CD1c-positive myeloid dendritic cell (primary cell): ENCODE measurements around the gene BRD2.

Source experiments
- DNase-seq: peaks from one replicate; pipeline ENCODE4 v3.0.0-alpha.2; 2016; ENCODE audit errors: extremely low spot score

BRD2 gene

DNA sequence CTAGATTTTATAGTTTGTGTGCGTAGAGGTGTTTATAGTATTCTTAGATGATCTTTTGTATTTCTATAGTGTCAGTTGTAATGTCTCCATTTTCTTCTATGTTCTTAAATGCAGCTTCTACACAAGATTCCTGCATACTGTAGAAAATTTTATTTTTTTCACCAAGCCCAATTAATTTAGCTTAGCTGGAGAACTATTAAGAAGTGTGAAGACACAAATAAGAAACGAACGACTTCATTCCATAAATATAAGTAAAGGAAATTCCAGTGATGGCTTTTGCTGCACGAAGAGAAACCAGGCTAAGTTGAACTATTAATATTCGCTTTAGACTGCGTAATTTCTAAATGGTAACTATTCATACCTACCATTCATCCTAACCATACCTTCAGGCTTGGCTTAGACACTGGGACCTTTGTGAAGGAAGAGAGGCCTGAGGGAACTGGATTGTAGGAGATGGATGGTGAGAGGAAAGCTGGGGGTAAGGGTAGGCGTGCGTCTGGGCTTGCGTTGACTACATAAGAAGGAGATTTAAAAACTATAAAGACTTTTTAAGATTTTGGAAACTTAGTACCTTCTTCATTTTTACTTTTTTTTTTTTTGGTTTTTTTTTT lies 25.1 kb downstream of the BRD2 start:
- DNase-seq: no peak

DNA sequence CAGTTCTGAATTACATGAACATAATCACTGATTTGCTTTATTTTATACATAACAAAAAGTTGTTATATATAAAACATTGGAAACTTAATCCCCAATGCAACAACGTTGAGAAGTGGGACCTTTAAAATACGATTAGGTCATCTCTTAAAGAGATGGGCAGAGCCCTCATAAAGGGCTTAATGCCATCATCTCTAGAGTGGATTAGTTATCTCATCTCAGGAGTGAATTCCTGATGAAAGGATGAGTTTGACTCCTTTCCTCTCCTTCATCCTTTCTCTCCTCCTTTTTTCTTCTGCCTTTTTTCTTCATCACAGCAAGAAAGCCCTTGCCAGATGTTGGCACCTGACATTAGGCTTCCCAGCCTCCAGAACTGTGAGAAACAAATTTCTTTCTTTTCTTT lies 27.1 kb downstream of the BRD2 start:
- DNase-seq: no peak

DNA sequence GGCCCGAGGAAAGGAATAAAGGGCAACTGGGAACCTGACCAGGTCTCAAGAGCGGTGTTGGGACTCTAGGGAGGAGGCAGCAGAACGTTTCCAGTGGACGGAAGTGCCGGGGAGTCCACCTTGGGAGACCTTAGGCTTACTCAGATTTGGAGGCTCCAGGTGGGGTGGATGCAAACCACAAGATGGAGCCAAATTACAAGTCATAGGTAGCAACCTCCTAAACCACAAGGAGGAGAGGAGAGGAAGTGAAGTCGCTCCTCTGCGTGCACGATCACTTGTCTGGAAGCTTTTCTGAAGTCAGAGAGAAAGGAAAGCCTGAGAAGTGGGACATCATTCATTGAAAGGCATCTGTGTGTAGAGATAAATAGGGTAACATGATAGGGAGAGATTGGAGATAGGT lies 31.7 kb downstream of the BRD2 start:
- peak; percentile 49 for DNase-seq

DNA sequence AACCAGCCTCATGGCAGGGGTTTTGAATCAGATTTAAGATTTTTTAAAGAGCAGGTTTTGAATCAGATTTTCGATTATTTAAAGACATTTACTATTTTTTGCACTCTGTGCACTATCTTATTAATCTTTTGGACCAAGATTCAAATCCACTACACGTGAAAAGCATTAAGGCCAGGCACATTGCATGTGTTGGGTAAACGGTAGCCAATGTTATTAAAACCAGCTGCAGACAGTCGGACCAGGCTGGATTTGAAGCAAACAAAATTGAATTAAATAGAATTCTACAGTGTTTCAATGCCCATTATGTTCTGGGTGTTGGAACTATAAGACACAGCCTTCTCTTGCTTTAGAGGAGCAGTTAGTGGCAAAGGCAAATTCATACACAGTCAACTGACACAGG lies 33.3 kb downstream of the BRD2 start:
- no peak for DNase-seq

DNA sequence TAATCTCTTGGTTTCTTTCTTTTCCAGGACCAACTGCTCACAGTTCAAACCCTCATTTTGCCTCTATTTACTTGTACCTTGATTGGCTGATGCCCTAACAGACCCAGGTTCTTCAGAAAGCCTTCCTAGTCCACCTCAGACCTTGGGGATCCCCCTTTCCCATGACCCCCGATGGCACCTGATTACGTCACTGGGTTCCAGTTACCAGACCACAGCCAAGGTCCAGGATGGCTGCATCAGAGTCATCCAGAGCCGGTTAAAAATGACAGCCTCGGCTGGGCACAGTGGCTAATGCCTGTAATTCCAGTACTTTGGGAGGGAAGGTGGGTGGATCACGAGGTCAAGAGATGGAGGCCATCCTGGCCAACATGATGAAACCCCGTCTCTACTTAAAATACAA lies 36.5 kb downstream of the BRD2 start:
- DNase-seq: no peak

DNA sequence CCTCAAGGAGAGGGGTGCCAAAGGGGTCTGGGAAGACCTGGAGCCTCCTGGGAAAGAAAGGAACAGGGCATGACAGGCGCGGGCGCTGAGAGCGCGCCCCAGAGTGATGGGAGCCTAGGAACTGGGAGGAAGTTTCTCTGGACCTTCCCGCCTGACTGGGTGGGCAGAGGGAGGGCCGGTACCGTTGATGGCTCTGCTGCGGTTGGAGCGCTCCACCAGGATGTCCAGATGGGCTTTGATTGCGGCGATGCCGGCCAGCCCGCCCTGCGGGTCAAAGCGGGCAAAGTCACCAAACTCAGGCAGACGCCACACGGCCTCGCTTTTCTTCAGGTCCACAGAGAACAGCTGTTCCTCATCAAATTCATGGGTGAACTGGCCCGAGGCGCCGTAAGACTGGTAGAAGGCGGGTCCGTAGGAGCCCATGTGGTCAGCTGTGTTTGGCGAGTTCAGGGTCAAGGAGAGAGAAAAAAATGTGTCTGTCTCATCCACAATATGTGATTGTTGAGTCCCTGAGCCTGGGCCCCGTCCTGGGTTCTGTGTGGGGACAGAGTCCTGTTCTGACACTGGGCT lies 39.5 kb downstream of the BRD2 start:
- DNase-seq: no peak

DNA sequence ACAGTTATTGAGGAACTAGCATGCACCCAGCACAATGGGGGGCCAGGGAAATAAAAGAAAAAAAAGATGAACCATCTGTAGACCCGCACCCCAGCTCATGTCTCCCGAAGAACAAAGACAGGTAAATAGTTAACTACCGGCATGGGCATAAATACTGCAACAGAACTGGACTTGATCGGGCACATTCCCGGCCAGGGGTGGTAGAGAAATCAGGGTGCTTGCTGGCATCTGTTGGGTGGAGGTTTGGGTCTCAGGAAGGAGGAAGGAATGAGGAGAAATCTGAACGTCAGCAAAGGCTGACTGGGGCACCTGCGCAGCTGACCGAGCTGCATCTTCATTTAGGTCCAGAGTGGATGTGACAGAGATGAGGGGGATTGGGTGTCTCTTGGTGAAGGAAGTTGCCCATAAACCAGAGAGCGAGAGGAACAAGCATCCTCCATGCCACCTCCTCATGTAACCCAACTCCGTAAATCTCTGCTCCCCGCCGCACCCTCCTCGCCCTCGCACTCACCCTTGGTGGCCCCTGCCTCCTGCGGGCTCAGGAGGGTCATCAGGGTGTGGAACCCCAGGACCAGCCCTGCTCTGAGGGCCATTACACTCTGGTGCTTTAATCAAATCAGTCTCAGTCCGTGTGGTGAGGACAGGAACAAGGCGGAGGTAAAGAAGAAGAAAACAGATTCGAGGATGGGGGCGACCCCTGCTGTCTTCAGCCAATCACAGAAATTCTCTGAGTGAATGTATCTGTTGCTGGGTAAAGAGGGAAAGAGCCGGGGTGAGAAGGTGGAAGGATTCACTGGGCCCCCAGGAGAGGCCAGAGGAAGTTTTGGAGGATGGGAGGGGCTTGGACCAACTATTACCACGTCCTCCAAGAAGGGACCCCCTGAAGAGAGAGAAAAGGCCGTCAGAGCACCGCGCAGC lies 40.8 kb downstream of the BRD2 start, which contains the start of gene HLA-DOA:
Gene HLA-DOA (minus strand): TSS at position 648 of the 918 bp plus-strand sequence.
- DNase-seq: peak; percentile 34

DNA sequence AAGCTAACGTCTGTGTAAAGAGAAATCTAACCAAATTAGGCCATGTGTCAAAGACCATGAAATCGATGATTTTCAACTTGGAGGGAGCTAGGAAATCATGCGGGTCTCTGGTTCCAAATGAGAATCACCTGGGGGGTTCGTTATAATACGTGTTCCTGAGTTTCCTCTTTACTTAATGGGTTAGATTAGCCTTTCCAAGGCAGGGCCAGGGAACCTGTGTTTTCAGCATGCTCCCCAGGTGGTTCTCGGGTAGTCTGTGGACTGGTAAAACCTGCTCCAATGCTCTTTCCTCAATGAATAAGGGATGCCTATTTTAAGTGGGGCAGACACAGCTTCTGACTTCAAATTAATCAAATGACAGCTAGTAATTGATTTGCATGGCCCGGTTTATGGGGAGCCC lies 42.0 kb downstream of the BRD2 start:
- DNase-seq: no peak

DNA sequence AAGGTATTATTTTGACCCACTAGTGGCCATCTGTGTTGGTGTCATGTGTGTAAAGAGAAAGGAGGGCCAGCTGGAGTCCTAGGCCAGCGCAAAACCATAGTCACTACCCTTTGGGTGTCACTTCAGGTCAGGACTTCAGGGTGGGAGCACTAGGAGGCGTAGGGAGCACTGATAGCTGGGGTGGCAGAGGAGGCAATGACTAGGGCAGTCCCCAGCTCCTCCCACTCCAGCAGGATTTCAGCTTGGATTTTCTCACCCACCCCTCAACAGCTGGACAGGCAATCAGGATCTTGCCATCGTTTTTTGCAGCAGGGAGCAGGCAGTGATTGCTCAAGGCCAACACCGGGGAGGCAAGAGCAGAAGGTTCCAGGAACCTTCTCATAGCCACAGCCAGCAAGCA lies 45.2 kb downstream of the BRD2 start:
- DNase-seq: no peak

DNA sequence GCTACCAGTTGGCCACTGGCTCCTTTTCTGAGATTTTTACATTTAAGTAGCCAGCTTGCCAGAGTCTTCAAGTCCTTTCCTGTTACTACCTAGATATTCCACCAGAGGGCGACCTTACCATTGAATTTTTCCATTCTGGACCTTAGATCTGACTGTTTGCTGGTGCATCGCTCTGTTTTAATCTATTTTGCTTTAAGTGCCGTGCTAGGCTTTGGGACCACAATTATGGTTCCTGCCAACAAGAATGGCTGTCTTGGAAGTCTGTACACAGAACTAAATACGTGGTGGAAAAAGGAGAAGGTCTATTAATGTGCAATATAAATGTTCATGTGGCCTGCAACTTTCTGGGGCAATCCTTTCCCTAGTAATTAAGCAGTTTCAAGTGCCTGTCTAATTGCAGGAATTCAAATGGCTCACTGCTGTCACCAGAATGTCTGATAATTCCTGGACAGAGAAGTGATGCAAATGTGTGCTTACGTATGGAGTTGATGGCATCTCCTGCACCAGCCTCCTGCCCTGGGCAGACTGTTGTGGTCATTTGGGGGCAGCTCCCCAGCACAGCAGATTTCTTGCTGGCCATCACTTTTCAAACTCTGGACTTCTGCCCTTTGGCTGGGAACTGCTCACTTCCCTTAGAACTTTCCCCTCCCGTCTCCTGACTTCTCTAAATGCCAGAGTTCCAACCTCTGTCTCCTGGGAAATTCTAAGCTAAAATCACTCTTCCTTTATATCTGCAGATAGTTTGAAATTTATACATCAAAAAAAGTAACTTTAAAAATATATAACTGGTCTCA lies 46.6 kb downstream of the BRD2 start:
- DNase-seq: peak; percentile 91

DNA sequence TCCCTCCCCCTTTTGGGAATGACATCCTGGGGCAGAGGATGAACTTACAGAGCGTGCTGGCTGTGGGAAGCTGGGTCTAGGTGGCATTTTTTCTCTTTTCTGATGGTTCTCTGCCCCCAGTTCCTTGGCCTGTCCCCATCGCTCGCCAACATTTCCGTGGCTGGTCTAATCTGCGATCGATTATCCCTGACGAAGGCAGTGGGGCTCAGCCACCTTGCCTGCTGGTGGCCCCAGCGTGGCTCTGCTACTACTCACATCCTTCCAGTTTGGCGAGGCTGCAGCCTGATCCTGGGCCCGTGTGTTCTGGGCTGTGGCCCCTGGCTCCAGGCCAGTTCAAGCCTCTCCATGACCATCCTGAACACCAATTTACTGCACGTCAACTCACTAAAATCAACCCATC lies 47.4 kb downstream of the BRD2 start:
- DNase-seq: no peak

DNA sequence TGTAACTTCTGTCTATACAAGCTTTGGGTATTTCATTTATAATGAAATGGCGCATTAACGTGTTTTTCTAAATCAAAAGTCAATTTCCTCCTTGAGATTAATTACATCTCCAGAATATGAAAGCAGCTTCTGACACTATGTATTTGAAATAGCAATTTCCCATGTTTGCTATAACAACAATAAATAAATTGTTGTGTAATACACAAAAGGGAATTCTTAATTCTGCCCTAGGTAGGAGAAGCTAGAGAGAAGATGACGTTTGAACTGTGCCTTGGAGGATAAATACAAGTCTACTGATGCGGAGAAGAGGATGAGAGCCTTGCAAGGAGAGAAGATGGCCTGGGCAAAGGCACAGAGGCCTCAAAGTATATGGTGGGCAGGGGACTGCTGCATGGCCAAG lies 48.6 kb downstream of the BRD2 start:
- DNase-seq: no peak

DNA sequence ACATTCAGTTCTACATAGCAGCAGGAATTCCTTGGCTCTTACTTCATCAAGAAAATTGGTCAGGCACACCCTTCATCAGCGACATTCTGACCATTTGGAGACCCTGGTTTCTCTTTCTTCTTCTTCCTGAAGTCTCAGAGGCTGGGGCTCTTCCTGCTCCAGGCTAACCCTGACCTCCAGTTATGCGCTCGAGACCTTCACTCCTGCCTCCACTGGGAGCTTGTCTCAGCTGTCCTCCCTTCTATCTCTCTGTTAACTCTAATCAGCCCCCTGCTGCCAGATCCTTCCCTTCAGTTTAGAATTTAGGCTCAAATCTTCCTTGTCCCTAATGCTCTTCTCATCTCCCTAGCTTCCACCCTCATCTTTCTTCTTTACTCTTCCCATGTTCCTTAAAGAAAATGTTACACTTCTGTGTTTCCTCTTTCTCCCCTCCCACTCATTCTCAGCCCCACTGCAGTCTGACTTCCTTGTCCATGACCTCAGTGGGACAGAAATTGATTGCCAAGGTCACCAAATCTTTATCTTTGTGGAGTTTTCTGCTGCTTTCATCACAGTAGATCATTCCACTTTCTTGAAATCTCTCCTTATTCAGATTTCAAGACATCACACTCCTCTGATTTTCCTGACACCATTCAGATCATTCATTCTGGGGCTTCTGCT lies 49.4 kb downstream of the BRD2 start:
- peak; percentile 90 for DNase-seq

DNA sequence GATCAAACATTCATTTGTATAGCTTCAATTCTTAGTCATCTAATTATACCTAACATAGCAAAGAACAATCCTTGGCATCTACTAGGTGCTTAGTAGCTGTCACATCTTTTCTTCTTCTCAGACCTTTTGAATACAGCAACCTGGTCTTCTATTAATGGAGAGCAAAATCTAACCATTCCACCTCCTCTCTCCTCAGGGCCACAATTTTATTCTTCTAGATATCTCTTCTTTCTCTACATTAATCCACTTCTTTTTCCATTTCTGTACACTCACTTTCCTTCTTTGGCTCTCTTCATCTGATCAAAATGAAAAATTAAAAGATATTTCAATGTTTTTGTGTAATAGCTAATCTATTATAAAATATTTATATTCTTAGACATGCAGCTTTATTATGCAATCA lies 50.0 kb downstream of the BRD2 start:
- DNase-seq: no peak

DNA sequence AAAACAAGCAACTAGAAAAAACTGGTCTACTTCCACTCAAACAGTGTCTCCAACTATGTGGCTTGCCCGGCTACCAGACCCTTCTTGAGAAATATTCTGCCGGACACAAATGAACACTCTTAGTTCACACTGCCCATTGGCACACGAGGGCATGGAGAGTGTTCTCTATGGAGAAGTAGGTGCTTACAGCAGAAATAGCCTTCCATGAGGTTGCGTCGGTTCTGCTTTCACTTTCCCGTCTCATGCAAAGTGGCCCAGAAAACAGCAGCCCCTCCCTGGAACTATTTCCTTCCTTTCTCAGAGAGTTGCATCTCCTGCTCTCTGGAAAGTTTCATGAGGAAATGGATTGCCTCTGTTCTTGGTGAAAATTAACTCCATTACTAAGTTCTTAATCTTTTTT lies 50.5 kb downstream of the BRD2 start:
- DNase-seq: peak; percentile 97

DNA sequence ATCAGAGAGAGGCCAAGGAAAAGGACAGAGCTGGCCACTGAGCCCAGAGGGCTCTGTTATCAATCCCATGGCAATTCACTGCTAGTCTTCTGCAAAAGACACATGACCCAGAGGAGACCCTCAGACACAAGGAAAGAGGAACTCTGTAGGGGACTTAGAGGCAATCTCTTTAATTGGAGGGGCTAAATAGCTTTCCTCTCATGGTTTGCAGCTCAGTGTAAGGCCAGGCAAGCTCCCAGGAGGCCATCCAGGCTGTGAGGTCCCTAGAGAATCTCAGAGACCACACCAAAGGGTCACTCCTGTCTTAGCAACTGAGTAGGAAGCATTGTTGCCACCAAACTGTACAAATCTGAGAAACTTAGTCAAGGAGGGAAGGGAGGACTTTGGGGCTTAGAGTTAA lies 51.0 kb downstream of the BRD2 start:
- no peak for DNase-seq

DNA sequence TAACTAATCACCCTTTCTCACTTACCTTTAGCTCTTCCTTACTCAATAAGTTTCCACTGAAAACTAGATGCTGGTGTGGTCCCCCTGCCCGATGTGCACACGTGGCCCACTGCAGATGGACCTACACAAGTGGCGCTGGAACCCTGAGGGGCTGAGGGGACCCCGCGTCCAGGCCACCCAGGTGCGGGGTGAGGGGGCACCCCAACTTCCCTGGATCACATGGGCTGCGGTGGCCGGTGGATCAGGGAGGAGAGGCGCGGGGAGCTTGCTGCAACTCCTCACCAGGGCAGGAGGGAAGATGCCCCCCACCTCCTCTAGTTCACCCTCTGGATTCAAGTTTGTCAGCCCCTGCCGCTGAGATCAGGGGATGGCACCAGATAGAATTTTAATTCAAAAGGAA lies 53.5 kb downstream of the BRD2 start:
- DNase-seq: no peak

DNA sequence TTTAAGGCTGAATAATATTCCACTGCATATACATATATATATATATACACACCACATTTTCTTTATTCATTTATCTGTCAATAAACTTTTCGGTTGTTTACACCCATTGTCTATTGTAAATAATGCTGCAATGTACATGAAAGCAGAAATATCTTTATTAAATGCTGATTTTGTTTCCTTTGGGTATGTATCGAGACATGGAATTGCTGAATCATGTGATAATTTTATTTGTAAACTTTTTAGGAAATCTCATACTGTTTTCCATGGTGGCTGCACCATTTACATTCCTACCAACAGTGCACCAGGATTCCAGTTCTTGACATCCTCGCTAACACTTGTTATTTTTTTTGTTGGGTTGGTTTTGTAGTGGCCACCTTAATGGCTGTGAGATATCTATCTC lies 55.1 kb downstream of the BRD2 start:
- DNase-seq: no peak

DNA sequence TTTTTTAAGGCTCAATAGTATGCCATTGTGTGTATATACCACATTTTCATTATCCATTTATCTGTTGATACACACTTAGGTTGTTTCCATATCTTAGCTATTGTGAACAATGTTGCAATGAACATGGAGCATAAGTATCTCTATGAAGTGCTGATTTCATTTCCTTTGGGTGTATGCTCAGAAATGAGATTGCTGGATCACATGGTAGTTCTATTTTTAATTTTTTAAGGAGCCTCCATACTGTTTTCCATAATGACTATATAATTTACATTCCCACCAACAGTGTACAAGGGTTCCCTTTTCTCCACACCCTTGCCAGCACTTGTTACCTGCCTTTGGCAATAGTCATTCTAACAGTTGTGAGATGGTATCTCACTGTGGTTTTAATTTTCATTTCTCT lies 56.1 kb downstream of the BRD2 start:
- no peak for DNase-seq

DNA sequence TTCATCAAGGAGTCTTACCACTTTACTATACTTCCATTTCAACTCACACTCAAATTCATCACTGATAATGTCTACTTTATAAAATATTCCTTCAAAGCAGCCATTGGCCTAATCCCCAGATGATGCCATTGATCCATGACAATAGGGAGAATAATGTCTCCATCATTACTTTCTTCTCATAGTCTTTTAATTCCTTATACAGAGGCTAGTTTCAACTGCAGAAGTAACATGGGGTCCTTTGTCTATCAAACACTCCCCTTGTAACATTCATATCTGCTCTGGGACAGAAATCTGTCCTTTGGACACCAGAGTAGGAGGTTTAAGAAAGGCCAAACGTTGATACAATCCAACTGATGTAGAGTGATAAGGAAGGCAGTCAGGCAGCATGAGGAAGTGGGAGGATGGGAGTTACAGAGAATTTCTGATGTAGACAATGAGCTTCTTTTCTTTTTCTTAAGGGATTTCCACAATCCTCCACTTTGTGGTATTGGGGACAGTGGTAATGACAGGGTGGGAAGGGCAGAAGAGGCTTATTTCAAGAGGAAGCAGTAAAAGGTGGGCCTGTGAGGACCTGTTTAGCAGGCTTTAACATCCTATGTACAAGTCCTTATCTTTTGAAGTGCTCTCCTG lies 59.9 kb downstream of the BRD2 start:
- DNase-seq: peak; percentile 71
